OCI-LY3 (cell line): ENCODE measurements around the gene FYB1.

Experiments
- EZH2phosphoT487 ChIP-seq: fragments of 200-600 bp; shearing (Covaris generic); IDR thresholded peaks from 2 replicates; pipeline ENCODE4 v1.6.1; 2018; ENCODE audit warnings: antibody characterized with exemption, mixed run types, low read depth
- TF ChIP-seq, protein P1 (sequence below): fragments of 200-600, 300-600 bp; sonication (generic); IDR thresholded peaks from 2 replicates; pipeline ENCODE4 v1.5.1; 2014; ENCODE audit warnings: antibody characterized with exemption, low read length, low read depth

DNA sequence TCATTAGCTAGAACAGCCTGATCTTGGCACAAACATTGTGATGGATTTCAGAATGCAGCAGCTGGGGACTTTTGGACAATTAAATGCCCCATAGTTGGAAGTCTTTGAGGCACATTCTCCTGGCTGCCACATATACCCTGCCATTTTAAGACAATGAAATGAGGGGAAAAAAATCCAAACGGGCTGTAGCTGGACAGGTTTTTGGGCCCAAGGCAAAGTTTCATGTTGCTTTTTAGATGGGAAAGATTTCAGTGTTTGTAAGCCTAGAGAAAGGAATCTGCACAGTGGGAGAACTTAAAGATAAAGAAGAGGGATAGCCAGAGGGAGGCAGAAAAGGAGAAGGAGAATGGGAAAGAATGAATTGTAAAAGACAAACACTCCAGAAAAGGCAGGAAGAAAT lies 115.1 kb downstream of the FYB1 start:
- TF ChIP-seq, protein P1, sequence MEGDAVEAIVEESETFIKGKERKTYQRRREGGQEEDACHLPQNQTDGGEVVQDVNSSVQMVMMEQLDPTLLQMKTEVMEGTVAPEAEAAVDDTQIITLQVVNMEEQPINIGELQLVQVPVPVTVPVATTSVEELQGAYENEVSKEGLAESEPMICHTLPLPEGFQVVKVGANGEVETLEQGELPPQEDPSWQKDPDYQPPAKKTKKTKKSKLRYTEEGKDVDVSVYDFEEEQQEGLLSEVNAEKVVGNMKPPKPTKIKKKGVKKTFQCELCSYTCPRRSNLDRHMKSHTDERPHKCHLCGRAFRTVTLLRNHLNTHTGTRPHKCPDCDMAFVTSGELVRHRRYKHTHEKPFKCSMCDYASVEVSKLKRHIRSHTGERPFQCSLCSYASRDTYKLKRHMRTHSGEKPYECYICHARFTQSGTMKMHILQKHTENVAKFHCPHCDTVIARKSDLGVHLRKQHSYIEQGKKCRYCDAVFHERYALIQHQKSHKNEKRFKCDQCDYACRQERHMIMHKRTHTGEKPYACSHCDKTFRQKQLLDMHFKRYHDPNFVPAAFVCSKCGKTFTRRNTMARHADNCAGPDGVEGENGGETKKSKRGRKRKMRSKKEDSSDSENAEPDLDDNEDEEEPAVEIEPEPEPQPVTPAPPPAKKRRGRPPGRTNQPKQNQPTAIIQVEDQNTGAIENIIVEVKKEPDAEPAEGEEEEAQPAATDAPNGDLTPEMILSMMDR, result no peak
- TF ChIP-seq EZH2phosphoT487, result no peak
